ENCODE results near the gene CC2D1A.

The CC2D1A gene

GRCh38 chr19:13882419-13882795 is 23.6 kb upstream of the CC2D1A start:
- no peak for ATAC-seq (replicated peaks)
- peaks cover 41 to 60% of the 10 kb centered on the region in 2 donors for H3K4me1 Mint-ChIP-seq (ENCODE audit: low read depth in 2 of 2)
- H3K27ac Mint-ChIP-seq: peak overlapping the region; percentile 86 to 89
- H3K36me3 Mint-ChIP-seq (ENCODE audit: insufficient read depth): peaks cover 10% of the 10 kb centered on the region
- no peak for DNase-seq
- H3K4me3 Mint-ChIP-seq: peak overlapping the region; percentile 73 to 79
- no peaks in the 10 kb centered on the region for H3K27me3 Mint-ChIP-seq
- H3K9me3 Mint-ChIP-seq: no peaks in the 10 kb centered on the region

DNA sequence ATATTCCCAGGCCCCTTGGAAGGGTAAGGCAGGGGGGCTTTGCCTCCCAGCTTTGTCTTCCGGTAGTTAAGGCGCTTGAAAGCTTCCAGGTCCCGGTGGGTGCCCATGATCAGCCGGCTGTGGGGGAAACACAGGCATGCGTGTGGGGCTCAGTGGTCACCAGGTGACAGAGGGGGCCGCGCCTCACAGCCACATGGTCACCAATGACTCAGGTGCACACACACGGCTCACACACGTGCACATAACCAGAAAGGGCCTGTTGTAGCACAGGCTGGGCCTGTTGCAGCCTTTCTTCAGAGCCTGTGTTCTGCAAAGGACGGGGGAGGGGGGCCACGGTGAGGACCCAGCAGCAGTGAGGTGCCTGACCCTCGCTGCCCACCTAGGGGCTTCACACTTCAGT is 23.2 kb upstream of the CC2D1A start:
- Mint-ChIP-seq H3K36me3 (ENCODE audit: insufficient read depth) (peaks cover 15% of the 10 kb centered on the region), H3K27ac (peak overlapping the region; percentile 86 to 89), H3K9me3 (no peaks in the 10 kb centered on the region), H3K27me3 (no peaks in the 10 kb centered on the region), H3K4me1 (ENCODE audit: low read depth in 2 of 2) (peaks cover 43 to 65% of the 10 kb centered on the region in 2 donors), H3K4me3 (peak overlapping the region in 1 of 2 donors; percentile 79)
- DNase-seq: no peak
- no peak for ATAC-seq (replicated peaks)

DNA sequence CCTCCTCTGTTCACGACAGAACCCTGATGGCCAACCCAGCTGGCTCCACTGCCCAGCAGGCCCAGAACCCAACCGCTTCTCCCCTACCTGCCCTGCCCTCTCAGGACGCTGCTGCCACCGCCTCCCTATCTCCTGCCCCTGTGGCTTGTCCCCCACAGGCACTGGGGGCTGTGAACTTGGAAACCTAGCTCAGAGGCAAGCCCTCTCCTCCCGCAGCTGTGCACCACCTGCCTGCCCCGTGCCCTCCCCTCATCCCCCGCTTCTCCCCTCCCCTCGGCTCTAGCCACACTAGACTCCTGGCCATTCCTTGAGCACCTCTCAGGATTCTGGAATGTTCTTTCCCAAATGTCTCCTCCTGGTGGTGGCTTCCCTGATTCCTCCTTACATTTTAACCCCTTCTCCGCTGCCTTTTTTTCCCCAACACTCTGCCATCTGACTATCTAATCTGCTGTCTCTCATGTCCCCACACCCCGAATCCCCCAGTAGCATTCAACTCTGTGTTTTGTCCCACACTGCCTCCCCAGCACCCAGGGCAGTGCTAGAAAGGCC is 22.4 kb upstream of the CC2D1A start:
- no peaks in the 10 kb centered on the region for H3K27me3 Mint-ChIP-seq
- H3K27ac Mint-ChIP-seq: peak overlapping the region; percentile 86 to 89
- peaks cover 16% of the 10 kb centered on the region for H3K36me3 Mint-ChIP-seq (ENCODE audit: insufficient read depth)
- H3K9me3 Mint-ChIP-seq: no peaks in the 10 kb centered on the region
- H3K4me3 Mint-ChIP-seq: peak overlapping the region; percentile 56 to 62
- ATAC-seq (replicated peaks) (no peak), DNase-seq (no peak)
- H3K4me1 Mint-ChIP-seq (ENCODE audit: low read depth in 2 of 2): peaks cover 43 to 68% of the 10 kb centered on the region in 2 donors

GRCh38 chr19:13884726-13885591 is 21.0 kb upstream of the CC2D1A start:
- no peaks in the 10 kb centered on the region for H3K9me3 Mint-ChIP-seq
- peak overlapping the region; percentile 89 to 95 for H3K27ac Mint-ChIP-seq
- DNase-seq (no peak), ATAC-seq (replicated peaks) (no peak)
- H3K4me3 Mint-ChIP-seq: peak overlapping the region; percentile 31 to 62
- H3K27me3 Mint-ChIP-seq: no peaks in the 10 kb centered on the region
- peaks cover 16% of the 10 kb centered on the region for H3K36me3 Mint-ChIP-seq (ENCODE audit: insufficient read depth)
- H3K4me1 Mint-ChIP-seq (ENCODE audit: low read depth in 2 of 2): peaks cover 43 to 65% of the 10 kb centered on the region in 2 donors

GRCh38 chr19:13885826-13886365 is 20.1 kb upstream of the CC2D1A start:
- Mint-ChIP-seq H3K27ac (peak overlapping the region; percentile 89 to 95), H3K9me3 (no peaks in the 10 kb centered on the region), H3K36me3 (ENCODE audit: insufficient read depth) (peaks cover 16% of the 10 kb centered on the region), H3K4me1 (ENCODE audit: low read depth in 2 of 2) (peaks cover 37 to 57% of the 10 kb centered on the region in 2 donors), H3K4me3 (peak overlapping the region; percentile 74 to 76), H3K27me3 (no peaks in the 10 kb centered on the region)
- DNase-seq: no peak
- ATAC-seq (replicated peaks): no peak

DNA sequence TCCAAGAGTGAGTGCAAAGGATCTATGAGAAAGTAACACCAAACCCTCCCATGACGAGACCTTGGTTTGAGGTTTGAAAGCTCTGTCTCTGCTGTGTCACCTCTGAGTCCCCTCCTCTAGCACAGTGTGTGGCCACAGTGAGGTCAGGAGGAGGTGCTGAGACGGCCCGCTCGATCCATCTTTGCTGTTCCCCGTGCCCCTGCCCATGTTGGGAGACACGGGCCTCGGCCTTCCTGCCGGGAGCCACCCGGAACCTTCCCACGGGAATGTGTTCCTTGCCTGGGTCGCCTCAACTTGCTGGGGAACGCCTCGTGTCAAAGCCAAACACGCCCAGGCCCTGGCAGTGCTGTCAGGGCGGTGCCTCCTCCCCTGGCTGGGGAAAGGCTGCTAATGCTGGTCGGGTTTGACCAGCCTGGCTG is 19.0 kb upstream of the CC2D1A start:
- peak overlapping the region; percentile 74 to 76 for H3K4me3 Mint-ChIP-seq
- H3K36me3 Mint-ChIP-seq (ENCODE audit: insufficient read depth): peaks cover 12% of the 10 kb centered on the region
- no peaks in the 10 kb centered on the region for H3K27me3 Mint-ChIP-seq
- peaks cover 26 to 46% of the 10 kb centered on the region in 2 donors for H3K4me1 Mint-ChIP-seq (ENCODE audit: low read depth in 2 of 2)
- ATAC-seq (replicated peaks): peak; percentile 93
- DNase-seq: peak; percentile 62 to 72 (median 67)
- H3K9me3 Mint-ChIP-seq: no peaks in the 10 kb centered on the region
- H3K27ac Mint-ChIP-seq: peak overlapping the region; percentile 89 to 95

DNA sequence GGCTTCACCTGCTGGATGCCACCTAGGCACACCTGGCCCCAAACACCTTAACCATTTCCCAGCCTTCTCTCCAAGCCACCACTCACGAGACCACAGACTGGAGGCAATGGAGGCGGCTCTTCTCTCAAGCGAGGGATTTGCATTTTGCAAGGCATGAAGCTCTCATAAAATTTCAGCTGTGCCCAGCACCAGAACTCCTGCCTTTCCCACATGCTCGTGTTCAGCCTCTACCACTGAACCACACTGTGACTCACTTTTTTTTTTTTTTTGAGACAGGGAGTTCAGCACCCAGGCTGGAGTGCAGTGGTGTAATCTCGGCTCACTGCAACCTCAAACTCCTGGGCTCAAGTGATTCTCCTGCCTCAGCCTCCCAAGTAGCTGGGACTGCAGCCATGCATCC is 18.5 kb upstream of the CC2D1A start:
- DNase-seq: no peak
- peaks cover 21 to 41% of the 10 kb centered on the region in 2 donors for H3K4me1 Mint-ChIP-seq (ENCODE audit: low read depth in 2 of 2)
- H3K36me3 Mint-ChIP-seq (ENCODE audit: insufficient read depth): peaks cover 12% of the 10 kb centered on the region
- no peaks in the 10 kb centered on the region for H3K27me3 Mint-ChIP-seq
- H3K27ac Mint-ChIP-seq: peak overlapping the region; percentile 89 to 95
- H3K4me3 Mint-ChIP-seq: peak overlapping the region; percentile 74 to 76
- ATAC-seq (replicated peaks): peak; percentile 57
- no peaks in the 10 kb centered on the region for H3K9me3 Mint-ChIP-seq

DNA sequence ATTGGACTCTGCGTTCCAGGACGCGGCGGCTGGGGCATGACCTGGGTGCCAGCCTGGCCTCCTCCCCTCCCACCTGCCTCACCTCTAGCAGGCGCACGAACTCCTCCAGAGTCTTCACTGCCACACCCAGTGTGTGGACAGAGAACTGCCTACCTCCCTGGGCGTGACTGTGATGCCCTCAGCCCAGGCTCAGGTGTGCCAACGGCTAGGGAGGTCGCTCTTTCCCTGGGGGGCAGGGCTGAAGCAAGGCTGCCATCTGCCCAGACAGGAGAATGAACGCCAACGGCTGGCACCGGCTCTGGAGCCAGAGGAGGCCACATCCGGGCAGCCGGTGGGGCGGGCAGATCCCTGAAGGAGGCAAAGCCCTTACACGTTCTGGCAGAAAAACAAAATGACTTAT is 17.7 kb upstream of the CC2D1A start:
- ATAC-seq (replicated peaks): no peak
- Mint-ChIP-seq H3K9me3 (no peaks in the 10 kb centered on the region), H3K36me3 (ENCODE audit: insufficient read depth) (peaks cover 14% of the 10 kb centered on the region), H3K4me3 (peak overlapping the region; percentile 74 to 76), H3K4me1 (ENCODE audit: low read depth in 2 of 2) (peaks cover 20 to 38% of the 10 kb centered on the region in 2 donors), H3K27me3 (no peaks in the 10 kb centered on the region), H3K27ac (peak overlapping the region; percentile 25 to 95)
- DNase-seq: no peak

GRCh38 chr19:13890136-13890535 is 15.9 kb upstream of the CC2D1A start:
- Mint-ChIP-seq H3K36me3 (ENCODE audit: insufficient read depth) (peaks cover 11% of the 10 kb centered on the region), H3K4me3 (no peak overlapping the region), H3K27me3 (no peaks in the 10 kb centered on the region), H3K27ac (no peak overlapping the region), H3K4me1 (ENCODE audit: low read depth in 2 of 2) (peaks cover 11 to 29% of the 10 kb centered on the region in 2 donors), H3K9me3 (no peaks in the 10 kb centered on the region)
- no peak for DNase-seq
- ATAC-seq (replicated peaks): no peak

DNA sequence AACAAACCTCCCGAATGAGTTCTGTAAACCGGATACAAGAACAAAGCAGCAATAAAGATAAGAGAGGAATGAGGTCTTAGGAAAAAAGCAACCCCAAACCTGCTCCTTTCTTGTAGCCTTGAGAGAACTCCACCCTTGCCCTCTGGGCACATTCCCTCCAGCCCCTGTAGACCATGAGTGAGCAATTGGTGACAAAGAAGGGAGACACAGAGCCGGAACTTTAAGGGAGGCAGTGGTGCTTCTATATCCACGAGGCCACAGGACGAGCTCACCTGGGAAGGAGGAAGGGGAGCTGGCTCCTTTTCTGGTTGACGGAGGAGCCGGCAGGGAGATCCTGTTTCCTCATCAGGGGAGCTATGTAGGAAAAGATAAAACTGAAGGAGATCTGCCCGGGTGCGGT is 13.1 kb upstream of the CC2D1A start:
- Mint-ChIP-seq H3K9me3 (no peaks in the 10 kb centered on the region), H3K27ac (no peak overlapping the region), H3K27me3 (no peaks in the 10 kb centered on the region), H3K4me3 (no peak overlapping the region), H3K4me1 (ENCODE audit: low read depth in 2 of 2) (peaks cover 0 to 3% of the 10 kb centered on the region in 2 donors), H3K36me3 (ENCODE audit: insufficient read depth) (peaks cover 4% of the 10 kb centered on the region)
- DNase-seq: no peak
- ATAC-seq (replicated peaks): no peak

DNA sequence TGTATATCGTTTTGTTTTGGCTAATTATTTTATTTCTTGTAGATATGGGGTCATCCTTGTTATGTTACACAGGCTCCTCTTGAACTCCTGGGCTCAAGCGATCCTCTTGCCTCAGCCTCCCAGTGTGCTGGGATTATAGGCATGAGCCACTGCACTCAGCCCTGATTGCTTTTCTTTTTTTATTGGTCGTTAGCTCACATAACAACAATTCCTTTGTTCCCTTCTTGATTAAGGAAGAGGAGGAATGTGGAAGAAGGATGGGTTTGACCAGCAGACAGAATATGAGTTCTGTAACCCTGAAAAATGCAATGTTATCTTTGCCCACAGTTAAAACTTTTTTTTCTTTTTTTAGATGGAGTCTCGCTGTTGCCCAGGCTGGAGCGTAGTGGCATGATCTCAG is 11.4 kb upstream of the CC2D1A start:
- H3K27ac Mint-ChIP-seq: no peak overlapping the region
- no peaks in the 10 kb centered on the region for H3K27me3 Mint-ChIP-seq
- H3K4me1 Mint-ChIP-seq (ENCODE audit: low read depth in 2 of 2): no peaks in the 10 kb centered on the region
- no peaks in the 10 kb centered on the region for H3K9me3 Mint-ChIP-seq
- DNase-seq: no peak
- no peak for ATAC-seq (replicated peaks)
- H3K4me3 Mint-ChIP-seq: no peak overlapping the region
- peaks cover 3% of the 10 kb centered on the region for H3K36me3 Mint-ChIP-seq (ENCODE audit: insufficient read depth)

DNA sequence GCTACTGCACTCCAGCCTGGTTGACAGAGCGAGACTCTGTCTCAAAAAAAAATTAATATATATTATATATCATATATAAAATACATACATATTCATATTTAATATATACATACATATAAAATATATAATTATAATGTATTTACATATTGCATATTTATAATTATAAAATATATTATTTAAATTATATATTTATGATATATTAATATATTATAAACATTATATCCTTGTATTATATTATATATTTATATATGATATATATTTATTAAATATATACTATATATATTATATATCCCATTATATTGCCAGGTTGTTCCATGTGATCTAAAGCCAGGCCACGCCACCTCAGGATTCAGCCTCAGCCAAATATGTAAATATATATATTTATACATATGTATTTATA is 9.8 kb upstream of the CC2D1A start:
- peaks cover 3% of the 10 kb centered on the region for H3K36me3 Mint-ChIP-seq (ENCODE audit: insufficient read depth)
- no peaks in the 10 kb centered on the region for H3K9me3 Mint-ChIP-seq
- ATAC-seq (replicated peaks) (no peak), DNase-seq (no peak)
- no peaks in the 10 kb centered on the region for H3K27me3 Mint-ChIP-seq
- no peak overlapping the region for H3K27ac Mint-ChIP-seq
- H3K4me1 Mint-ChIP-seq (ENCODE audit: low read depth in 2 of 2): no peaks in the 10 kb centered on the region
- no peak overlapping the region for H3K4me3 Mint-ChIP-seq

GRCh38 chr19:13899393-13899792 is 6.6 kb upstream of the CC2D1A start:
- H3K27me3 Mint-ChIP-seq: no peaks in the 10 kb centered on the region
- H3K4me3 Mint-ChIP-seq: no peak overlapping the region
- no peaks in the 10 kb centered on the region for H3K9me3 Mint-ChIP-seq
- no peaks in the 10 kb centered on the region for H3K36me3 Mint-ChIP-seq (ENCODE audit: insufficient read depth)
- no peak for DNase-seq
- ATAC-seq (replicated peaks): no peak
- no peak overlapping the region for H3K27ac Mint-ChIP-seq
- H3K4me1 Mint-ChIP-seq (ENCODE audit: low read depth in 2 of 2): no peaks in the 10 kb centered on the region

Data from effector memory CD8-positive, alpha-beta T cell (primary cell).